Left cardiac atrium (tissue), 4 donors: ENCODE measurements around the gene SPTLC1. TPM values are rescaled to one million over a fixed set of nuclear protein-coding genes. Genes with fewer than 3 reads are reported as not detected.
"Not testable (repeated sequence)": the region's sequence is repeated elsewhere in the genome, so short reads cannot be mapped to it uniquely, and the experiment has no call there.

Experiments
- ATAC-seq, 2 donors: fragments of 200-7000 bp; cut with Tn5 transposase; one replicate each; pipeline ENCODE4 v1.9.1; 2020; ENCODE audit warnings: mild to moderate bottlenecking in 2 of 2, moderate library complexity in 2 of 2
- DNase-seq: peaks from one replicate; pipeline ENCODE4 v3.0.0-alpha.2; 2020
- intact Hi-C, 2 donors: fragments of 100-400 bp; cut with DNase I; formaldehyde crosslinking; loops; one replicate each; pipeline versions ENCODE4 v1.14.1 to v1.15.1; 2022 to 2023
- total RNA-seq, 2 donors: library from RNA; stranded (reverse); fragmentation: NEBNext Ultra II Directional; extraction: Animal tissue kit (Norgen Biotek cat#: 25700); gene quantifications; one replicate each; pipeline ENCODE4 v1.2.1, GENCODE V29; 2021
- donor health status: DM: no; HTN: yes; CAD: no.
- donor health status: DM: no; HTN: yes; CAD: no; lungs with severe emphysema.
- donor health status: DM: yes; HTN: yes; CAD: no.
- donor health status: Dilated cardiomyopathy.

The SPTLC1 gene
- total RNA-seq, 2 donors from 2014 or later: 29.9 to 31.6 TPM

- ATAC-seq: no peak
- intact Hi-C loops: no loop called here
- DNase-seq: no peak
These were observed 27.1 kb upstream of the SPTLC1 start for GRCh38 chr9:92142329-92142728.

DNA sequence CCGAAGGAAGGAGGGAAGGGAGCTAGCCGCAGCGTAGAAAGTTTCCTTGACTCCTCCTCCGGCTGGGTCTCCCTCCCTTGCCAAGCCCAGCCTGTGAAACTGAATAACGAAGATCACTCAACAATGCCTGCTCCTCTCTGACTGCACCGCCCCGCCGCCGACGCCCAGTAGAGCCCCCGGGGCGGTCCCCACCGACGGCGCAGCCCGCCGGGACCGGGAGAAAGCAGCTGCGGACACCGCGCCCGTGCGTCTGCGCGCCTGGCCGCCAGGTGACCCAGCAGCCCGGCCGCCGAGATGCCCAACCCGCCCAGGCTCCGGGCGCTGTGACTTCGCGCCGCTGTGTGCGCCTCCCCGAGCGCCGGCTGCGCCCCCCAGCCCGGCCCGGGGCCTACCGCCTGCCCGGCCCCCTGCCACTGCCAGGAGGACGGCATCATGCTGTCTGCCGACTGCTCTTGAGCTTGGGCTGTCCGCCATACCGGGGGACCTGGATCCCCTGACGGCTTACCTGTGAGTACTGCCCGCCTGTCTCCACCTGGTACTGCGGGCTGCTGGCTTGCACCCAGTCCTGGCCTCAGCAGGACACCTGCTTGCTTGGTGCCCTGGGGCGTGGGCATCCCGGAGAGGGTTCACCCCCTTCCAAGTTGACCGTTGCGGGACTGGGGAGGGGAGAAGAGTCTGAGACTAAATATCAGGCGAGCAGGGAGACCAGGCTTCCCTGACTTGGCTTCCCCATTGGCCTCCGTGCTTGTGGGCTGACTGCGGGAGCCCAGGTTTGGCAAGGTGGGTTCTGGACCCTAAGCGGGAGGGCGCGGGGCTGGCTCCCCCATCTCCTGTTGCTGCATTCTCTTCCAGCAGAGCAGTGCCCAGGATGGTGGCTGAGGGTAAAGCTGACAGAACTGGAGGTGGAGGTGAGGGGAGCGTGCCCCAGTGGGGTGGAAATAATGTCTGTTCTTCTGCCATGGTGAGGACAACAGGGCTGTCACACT lies 26.2 kb upstream of the SPTLC1 start:
- ATAC-seq (peak; percentile 51 to 64), DNase-seq (peak; percentile 40)
- intact Hi-C loops: no loop called here

DNA sequence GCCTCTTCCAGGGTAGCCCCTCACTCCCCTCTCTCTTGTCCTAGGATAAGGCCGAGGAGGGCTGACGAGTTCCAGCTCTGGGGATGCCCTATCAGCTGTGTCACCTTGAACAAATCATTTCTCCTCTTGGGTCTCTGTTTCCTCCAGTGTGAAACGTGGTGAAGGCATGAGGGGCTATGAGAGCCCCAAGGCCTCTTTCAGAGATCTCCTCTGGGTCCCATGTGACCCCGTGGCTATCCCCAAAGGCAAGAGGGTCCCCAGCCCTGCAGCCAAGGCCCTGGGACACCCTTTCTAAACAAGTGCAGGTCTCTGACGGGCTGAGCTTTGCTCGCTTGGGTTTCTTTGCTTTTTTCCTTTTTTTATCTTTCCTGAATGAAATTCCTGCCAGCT lies 25.5 kb upstream of the SPTLC1 start:
- DNase-seq (no peak), ATAC-seq (no peak)
- intact Hi-C loops: no loop called here

- ATAC-seq: peak; percentile 63 to 74
- intact Hi-C loops: no loop called here
- DNase-seq: peak; percentile 80
These were observed 25.0 kb upstream of the SPTLC1 start for GRCh38 chr9:92140074-92140753.

GRCh38 chr9:92138960-92139540 lies 23.8 kb upstream of the SPTLC1 start:
- not testable (repeated sequence) for DNase-seq, ATAC-seq
- intact Hi-C loops: loop anchor here (5.0 to 10.0 kb wide), 3 partner anchors 86 to 498 kb away; no protein-coding TSS in a partner anchor

GRCh38 chr9:92138157-92138959 lies 23.1 kb upstream of the SPTLC1 start:
- ATAC-seq (peak; percentile 40 to 51), DNase-seq (peak; percentile 77)
- intact Hi-C loops: loop anchor here (5.0 to 10.0 kb wide), 3 partner anchors 86 to 499 kb away; no protein-coding TSS in a partner anchor

DNA sequence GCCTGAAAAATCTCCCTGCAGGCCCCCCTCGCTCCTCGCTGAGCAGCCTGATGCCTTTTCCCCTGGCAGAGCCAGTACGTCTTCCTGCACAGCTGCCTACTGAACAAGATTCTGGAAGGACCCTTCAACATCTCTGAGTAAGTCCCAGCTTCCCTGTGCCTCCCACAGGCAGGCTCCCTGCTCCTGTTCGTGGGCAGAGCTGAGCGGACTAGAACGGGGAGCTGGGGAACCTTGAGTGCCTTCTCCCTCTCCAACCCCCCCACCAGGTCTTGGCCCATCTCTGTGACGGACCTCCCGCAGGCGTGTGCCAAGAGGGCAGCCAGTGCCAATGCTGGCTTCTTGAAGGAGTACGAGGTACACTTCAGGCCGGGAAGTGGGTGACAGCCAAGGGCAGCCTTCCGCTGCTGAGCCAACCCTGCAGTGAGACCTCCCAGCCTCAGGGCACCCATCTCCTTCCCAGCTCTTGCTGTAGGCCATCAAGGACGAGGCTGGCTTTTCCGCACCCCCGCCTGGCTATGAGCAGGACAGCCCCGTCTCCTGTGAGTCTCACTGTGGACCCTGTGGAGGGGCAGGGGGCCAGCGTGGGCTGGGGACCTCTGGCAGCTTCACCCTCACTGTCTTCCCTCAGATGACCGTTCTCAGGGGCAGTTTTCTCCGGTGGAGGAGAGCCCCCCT lies 21.1 kb upstream of the SPTLC1 start:
- no peak for ATAC-seq
- intact Hi-C loops: loop anchor here (5.0 to 10.0 kb wide), 3 partner anchors 88 to 501 kb away; no protein-coding TSS in a partner anchor
- DNase-seq: no peak

GRCh38 chr9:92135576-92135975 lies 20.4 kb upstream of the SPTLC1 start:
- DNase-seq (no peak), ATAC-seq (no peak)
- intact Hi-C loops: loop anchor here (5.0 to 10.0 kb wide), 3 partner anchors 89 to 502 kb away; no protein-coding TSS in a partner anchor

GRCh38 chr9:92133949-92134604 lies 18.9 kb upstream of the SPTLC1 start:
- ATAC-seq: peak; percentile 81 to 87
- peak; percentile 85 for DNase-seq
- intact Hi-C loops: loop anchor here (10.0 kb wide), 2 partner anchors 91 to 111 kb away; no protein-coding TSS in a partner anchor

DNA sequence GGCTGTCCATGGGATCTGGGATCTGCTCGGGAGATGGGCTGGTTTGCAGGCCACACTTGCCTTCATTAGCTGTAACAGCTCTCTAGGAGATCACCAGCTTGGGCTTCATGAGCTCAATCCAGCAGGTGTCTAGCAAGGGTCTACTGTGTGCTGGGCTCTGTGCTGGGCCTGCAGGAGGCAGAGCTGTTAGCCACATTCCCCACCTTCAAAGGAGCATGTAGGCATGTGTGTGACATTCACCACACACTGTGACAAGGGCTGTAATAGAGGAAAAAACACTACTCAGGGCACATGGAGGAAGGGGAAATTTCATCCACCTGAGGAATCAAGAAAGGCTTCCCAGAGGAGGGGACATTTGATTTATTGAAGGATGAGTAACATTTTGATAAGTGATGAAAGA lies 17.7 kb upstream of the SPTLC1 start:
- DNase-seq, ATAC-seq: not testable (repeated sequence)
- intact Hi-C loops: loop anchor here (10.0 kb wide), 2 partner anchors 92 to 112 kb away; no protein-coding TSS in a partner anchor

- ATAC-seq (no peak), DNase-seq (no peak)
- intact Hi-C loops: loop anchor here (10.0 kb wide), 2 partner anchors 92 to 112 kb away; no protein-coding TSS in a partner anchor
These were observed 17.3 kb upstream of the SPTLC1 start for GRCh38 chr9:92132501-92132900.

DNA sequence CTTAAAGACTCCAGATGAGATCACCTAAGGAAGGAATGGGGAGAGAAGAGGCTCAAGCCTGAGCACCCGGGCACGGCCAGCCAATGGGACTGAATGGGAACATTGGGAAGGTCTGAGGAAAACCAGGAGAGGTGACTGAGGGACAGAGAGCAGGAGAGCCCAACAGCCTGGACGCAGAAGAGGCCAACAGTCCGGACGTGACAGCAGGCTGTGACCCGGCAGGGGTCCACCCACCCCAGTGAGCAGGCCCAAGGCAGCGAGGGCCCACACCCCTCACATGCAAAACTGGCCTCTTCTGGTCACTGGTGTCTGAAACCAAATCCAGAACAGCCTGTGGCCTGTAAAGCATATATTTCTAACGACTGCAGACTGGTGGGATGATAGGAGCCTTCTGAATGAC lies 7.6 kb upstream of the SPTLC1 start:
- DNase-seq (no peak), ATAC-seq (no peak)
- intact Hi-C loops: no loop called here

GRCh38 chr9:92122061-92122460 lies 6.8 kb upstream of the SPTLC1 start:
- DNase-seq: no peak
- intact Hi-C loops: no loop called here
- no peak for ATAC-seq

DNA sequence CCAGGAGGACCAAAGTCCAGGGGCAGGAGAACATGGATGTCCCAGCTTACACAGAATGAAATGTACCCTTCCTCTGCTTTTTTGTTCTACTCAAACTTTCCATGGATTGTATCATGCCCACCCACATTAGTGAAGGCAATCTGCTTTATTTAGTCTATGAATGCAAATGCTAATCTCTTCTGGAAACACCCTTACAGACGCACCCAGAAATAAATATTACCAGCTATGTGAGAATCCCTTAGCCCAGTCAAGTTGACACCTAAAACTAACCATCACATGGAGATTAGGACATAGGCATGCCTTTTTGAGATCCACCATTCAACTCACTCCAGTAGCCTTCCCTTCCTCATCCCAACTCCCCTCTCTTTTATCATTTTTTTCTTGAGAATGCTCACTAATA lies 6.1 kb upstream of the SPTLC1 start:
- no peak for ATAC-seq

DNA sequence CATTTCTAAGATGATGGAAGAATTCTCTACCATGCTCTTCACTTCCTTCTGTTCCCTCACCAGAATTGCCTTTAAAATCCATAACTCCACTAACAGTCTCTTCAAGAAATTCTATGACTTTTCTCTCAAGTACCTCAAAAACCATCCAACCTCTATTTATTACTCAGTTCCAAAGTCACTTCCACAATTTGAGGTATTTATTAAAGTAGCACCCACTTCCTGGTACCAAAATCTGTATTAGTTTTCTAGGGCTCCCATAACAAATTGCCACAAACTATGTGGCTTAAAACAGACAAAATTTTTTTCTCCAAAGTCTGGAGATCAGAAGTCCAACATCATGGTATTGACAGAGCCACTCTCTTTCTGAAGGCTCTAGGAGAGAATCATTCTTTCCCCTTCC lies 4.9 kb upstream of the SPTLC1 start:
- intact Hi-C loops: no loop called here
- DNase-seq (no peak), ATAC-seq (no peak)

More for the DNA sequence above, 6.1 kb upstream of the SPTLC1 start:
- intact Hi-C loops: no loop called here
- DNase-seq: no peak

DNA sequence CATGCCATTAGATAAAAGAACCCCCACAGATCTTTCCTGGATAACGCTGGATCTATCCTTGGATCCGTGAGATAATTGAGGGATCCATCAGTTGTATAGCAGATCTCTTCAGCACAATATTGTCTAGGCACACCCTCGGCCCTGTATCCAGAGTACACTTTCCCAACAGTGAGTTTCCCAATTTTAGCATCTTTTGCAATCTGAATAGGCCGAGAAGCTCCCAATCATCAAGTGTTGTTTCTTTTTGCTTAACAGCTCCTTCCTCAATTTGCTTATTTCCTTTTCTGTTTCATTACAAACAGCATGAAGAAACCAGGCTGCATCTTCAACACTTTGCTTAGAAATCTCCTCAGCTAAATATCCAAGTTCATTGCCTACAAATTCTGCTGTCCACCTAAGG lies 4.4 kb upstream of the SPTLC1 start:
- intact Hi-C loops: no loop called here
- DNase-seq (no peak), ATAC-seq (no peak)

GRCh38 chr9:92108122-92108521 lies 7.1 kb downstream of the SPTLC1 start:
- ATAC-seq (no peak), DNase-seq (no peak)
- intact Hi-C loops: no loop called here
